ENCODE measurements around the gene IDUA.
"Not testable (repeated sequence)": the region's sequence is repeated elsewhere in the genome, so short reads cannot be mapped to it uniquely, and the experiment has no call there.

IDUA gene

GRCh38 chr4:986879-987623 is at the start of gene IDUA:
TSS of gene IDUA (plus strand) at chr4:987044. CDS start at chr4:987085, 41 bp downstream.
- DNase-seq (ENCODE audit: low spot score) = peak; percentile 90

DNA sequence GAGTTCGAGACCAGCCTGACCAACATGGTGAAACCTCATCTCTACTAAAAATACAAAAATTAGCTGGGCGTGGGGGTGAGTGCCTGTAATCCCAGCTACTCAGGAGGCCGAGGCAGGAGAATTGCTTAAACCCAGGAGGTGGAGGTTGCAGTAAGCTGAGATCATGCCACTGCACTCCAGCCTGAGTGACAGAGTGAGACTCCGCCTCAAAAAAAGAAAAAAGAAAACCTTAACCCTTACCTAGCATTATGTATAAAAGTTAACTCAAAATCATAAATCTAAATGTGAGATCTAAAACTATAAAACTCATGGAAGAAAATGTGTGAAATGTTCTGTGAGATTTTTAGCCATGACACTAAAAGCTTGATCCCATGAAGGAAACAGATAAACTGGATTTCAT is 47.3 kb upstream of the IDUA start:
- DNase-seq (ENCODE audit: low spot score) = not testable (repeated sequence)

DNA sequence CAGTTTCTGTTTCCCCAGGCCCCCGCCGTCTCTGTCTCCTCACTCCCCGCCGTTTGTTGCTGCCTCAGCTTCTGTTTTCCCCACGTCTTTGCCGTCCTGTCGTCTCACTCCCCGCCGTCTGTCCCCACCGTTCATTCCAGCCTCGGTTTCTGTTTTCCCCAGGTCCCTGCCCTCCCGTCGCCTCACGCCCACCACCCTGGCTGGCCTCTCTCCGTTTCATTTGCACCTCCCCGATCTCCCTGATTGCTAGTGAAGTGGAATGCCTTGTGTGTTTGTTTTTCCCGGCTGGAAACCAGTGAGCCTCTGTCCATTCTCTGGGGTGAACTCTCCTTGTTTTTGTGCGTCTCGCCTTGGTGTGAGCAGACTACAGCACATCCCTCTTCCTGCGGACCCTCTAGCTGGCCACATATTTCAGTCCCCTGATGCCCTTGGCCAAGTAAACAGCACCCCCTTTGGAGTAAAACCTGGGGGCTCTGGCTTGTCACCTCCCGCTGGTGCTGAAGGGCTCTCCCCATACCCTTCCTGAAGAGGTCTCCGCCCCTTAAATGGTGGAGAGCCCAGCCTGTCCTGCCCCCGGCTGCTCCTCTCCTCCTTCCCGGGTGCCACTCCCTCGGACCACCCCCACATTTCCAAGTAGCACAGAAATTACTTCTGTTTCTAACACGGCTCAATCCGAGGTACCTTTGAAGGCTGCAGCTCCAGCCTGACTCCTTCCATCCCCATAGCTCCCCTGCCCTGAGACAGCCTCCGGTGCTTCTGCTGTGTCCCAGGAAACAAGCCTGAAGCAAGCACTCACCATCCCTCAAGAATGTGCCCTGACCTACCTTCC is 41.4 kb upstream of the IDUA start:
- DNase-seq (ENCODE audit: low spot score) = no peak

DNA sequence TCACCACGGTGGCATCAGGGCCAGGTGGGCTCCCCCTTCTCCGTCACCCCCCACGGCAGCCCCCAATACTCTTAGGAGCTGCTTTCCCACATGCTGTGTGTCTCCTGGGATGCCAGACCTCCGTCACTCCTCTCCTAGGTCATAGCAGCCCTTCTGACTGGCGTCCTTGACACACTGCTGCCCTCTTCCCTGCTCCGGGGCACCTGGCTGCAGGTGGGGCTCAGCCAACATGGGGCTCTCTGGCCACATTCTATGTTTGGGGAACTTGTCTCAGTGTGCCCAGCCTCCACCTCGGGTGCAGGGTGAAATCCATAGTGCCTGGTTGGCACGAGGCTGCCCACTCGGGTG is 40.8 kb upstream of the IDUA start:
- no peak for DNase-seq (ENCODE audit: low spot score)

DNA sequence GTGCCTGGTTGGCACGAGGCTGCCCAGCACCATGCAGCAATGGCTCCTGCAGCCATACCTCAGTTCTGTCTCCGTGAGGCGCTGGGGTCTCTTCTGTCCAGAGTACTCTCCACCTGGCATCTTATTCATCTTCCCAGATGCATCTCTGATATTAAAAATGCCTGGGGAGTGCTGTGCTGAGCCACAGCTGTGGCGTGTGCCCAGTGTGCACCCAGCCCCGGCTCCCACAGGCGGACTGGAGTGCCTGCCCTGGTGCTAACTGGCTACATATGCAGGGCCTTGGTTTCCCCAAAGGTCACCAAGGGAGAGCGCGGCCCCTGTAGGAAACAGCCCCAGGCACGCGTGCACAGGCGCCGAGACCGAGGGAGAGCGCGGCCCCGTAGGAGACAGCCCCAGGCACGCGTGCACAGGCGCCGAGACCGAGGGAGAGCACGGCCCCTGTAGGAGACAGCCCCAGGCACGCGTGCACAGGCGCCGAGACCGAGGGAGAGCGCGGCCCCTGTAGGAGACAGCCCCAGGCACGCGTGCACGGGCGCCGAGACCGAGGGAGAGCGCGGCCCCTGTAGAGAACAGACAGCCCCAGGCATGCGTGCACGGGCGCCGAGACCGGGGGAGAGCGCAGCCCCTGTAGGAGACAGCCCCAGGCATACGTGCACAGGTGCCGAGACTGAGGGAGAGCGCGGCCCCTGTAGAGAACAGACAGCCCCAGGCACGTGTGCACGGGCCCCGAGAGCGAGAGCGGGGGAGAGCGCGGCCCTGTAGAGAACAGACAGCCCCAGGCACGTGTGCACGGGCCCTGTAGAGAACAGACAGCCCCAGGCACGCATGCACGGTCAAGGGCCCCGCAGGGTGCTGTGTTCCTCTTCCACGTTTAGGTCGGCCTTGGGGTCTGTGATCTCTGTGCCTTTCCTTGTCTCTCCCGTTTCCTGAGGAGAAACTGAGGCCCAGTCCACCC is 40.0 kb upstream of the IDUA start:
- DNase-seq (ENCODE audit: low spot score) = no peak

DNA sequence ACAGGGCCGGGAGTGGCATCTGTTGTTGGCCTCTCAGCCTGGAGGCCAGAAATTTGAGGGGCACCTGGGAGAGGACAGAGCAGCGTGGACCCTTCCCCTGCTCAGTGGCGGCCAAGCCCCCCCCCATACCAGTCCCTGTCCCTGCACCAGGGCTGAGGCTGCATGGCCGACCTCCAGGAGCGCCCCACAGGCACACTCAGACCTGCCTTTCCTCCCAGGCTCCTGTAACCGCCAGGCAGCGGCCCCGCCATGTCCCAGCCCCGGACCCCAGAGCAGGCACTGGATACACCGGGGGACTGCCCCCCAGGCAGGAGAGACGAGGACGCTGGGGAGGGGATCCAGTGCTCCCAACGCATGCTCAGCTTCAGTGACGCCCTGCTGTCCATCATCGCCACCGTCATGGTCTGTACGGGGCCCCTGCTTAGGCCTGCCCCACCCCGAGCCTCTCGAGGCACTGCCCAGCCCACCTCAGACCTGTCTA is 39.3 kb upstream of the IDUA start:
- no peak for DNase-seq (ENCODE audit: low spot score)

- no peak for DNase-seq (ENCODE audit: low spot score)
Measured at GRCh38 chr4:948101-948935, 38.5 kb upstream of the IDUA start.

DNA sequence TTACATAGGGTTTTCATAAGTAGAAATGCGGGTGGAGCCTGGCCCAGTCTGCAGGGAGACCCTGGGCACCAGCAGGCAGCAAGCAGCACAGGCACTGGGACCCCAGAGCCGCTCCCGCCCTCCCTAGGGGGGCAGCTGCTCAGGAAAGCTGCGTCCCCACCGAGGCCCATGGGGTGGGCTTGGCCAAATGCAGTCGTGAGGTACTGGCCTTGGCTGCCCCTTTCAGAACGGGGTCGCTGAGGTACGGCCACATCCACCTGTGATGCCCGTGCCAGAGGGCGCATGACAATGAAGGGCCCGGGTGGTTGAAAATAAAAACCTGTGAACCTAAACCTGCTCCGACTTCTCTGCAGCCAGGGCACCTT is 37.9 kb upstream of the IDUA start:
- DNase-seq (ENCODE audit: low spot score) = no peak

GRCh38 chr4:949656-950055 is 37.2 kb upstream of the IDUA start:
- no peak for DNase-seq (ENCODE audit: low spot score)

DNA sequence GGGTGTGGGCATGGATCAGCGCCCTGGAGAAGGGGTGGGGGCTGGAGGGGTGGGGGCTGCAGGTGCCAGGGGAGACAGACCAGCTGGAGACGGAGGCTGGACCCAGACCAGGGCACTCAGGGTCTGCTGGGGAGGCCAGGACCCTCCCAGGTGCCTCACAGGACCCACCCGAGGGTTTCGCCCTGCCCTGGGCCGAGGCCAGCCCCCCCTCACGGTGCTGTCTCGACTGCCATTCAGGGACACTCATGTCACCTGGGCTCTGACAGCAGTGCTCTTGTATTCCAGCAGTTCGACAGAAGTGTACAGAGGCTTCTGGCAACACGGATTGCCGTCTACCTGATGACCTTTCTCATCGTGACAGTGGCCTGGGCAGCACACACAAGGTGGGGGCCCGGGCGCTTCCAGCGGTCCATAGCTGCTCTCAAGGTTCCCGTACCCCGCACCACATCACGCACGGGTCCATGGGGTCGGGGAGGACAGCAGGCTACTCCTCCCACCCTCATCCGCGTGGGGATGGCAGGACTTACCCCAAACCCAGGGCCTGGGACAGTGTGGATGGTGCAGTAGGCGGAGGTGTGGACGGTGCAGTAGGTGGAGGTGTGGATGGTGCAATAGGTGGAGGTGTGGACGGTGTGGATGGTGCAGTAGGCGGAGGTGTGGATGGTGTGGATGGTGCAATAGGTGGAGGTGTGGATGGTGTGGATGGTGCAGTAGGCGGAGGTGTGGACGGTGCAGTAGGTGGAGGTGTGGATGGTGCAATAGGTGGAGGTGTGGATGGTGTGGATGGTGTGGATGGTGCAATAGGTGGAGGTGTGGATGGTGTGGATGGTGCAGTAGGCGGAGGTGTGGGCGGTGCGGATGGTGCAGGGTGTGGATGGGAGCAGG is 36.5 kb upstream of the IDUA start:
- DNase-seq (ENCODE audit: low spot score) = no peak

GRCh38 chr4:951186-951585 is 35.7 kb upstream of the IDUA start:
- DNase-seq (ENCODE audit: low spot score) = peak; percentile 52

DNA sequence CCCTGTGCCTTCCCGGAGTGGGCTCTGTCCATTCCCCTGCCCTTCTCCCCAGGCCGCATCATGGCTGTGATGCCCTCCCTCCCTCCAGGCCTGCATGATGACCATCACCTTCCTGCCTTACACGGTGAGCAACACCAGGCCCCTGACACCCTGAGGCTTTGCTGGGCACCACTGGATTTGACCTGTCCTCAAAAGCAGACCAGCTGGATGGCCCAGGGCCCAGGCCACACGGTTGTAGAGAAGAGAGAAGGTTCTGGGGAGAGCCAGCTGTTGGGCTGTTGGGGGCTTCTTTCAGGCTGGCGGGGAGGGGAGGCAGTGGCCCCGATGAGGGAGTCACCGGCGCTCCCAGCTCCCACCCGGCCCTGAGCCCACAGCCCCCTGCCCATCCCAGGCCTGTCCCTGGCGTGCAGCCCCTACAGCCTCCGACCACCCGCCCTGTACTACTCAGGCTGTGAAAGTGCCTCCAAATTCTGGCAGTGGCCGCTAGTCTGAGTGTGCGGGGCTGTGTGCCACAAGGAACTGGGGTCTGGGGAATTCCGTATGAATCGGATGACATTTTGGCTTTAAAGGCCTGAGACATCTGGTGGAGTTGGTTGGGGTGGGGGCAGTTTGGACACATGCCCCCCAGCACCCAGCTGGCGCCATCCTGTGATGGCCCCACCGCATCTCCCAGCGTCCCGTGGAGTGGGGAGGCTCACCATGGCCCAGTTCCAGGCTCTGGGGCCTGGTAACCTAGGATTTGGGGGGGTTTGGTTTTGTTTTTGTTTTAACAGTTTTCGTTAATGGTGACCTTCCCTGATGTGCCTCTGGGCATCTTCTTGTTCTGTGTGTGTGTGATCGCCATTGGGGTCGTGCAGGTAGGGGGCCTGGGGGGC is 35.0 kb upstream of the IDUA start:
- DNase-seq (ENCODE audit: low spot score) = peak; percentile 51

- peak; percentile 54 for DNase-seq (ENCODE audit: low spot score)
Measured at GRCh38 chr4:952881-953573, 33.8 kb upstream of the IDUA start.

DNA sequence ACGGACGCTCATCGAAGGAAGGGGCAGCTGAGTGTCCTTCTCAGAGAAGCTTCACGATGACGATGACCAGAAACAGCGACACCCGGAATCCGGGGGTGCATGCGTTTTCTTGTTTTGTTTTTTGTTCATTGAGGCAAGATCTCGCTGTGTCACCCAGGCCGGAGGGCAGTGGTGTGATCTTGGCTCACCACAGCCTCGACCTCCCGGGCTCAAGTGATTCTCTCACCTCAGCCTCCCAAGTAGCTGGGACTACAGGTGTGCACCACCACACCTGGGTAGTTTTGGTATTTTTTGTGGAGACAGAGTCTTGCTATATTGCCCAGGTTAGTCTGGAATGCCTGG is 33.3 kb upstream of the IDUA start:
- no peak for DNase-seq (ENCODE audit: low spot score)

GRCh38 chr4:954211-955020 is 32.4 kb upstream of the IDUA start:
- DNase-seq (ENCODE audit: low spot score) = peak; percentile 41

GRCh38 chr4:955161-955921 is 31.5 kb upstream of the IDUA start:
- DNase-seq (ENCODE audit: low spot score) = no peak

- DNase-seq (ENCODE audit: low spot score) = peak; percentile 49
Measured at GRCh38 chr4:955931-956381, 30.9 kb upstream of the IDUA start.

Measured in left forelimb (tissue), 1 donor.